ENCODE measurements around the gene SIM2.
"Not testable (repeated sequence)": the region's sequence is repeated elsewhere in the genome, so short reads cannot be mapped to it uniquely, and the experiment has no call there.

SIM2 gene

GRCh38 chr21:36698981-36699545 lies at the start of gene SIM2:
Gene SIM2 (plus strand): TSS chr21:36699115. CDS start chr21:36699747, 632 bp downstream.
- DNase-seq (ENCODE audit: low read depth): no peak

DNA sequence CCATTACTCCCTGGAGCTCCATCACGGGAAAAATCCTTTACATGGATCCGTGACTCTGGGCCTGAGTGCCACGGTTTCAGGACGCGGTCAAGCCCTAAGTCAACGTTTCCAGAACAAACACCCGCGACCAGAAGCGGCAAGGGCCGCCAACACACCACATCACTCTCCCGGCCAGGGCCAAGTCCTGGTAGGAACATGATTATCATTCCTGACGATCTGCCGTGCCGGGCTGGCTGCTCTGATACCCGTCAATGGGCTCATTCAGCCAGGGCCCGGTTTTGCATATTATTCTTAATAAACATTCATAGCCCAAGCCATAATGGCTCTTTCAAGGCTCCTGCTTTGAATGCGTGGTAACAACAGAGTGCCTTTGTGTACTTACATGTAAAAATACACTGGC lies 44.6 kb upstream of the SIM2 start:
- DNase-seq (ENCODE audit: low read depth): no peak

DNA sequence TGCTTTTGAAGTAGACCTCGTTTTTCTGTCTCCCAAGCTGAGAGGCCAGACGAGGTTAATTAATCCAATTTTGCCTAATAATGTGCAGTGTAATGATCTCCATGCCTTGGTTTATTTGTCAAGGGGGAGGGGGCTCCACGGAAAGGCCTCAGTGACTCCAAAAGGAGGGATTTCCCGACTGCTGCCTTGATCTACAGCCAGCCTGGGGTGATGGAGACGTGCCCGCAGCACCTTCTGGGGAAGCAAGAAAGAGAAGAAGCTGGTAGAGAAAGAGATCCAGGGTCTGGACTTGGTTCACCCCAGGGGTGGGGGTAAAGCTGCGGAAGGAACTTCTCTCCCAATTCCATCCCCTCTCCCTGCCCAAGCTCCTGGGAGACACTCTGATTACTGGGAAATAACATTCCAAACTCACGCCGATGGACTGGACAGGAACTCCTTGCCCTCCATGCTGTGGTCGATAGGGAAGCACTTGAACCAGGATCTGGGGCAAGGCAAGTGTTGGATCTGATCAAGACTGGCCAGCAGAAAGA lies 44.1 kb upstream of the SIM2 start:
- no peak for DNase-seq (ENCODE audit: low read depth)

DNA sequence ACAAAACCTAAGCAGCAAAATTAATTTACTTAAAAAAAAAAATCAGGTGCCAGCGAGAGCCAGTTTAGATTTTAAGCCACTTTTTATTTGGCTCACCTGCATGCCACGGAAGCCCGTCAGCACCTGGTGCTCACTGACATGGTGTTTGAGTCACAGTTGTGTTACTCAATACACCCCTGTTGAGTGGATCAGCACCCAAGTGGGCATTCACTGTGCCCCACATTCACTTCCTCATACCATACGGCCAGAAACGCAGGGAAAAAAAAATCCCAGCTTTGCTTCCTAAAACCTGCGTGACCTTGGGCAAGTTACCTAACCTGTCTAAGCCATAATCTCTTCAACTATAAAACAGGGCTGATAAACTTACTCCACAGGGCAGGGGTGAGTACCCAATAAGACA lies 42.8 kb upstream of the SIM2 start:
- DNase-seq (ENCODE audit: low read depth): no peak

DNA sequence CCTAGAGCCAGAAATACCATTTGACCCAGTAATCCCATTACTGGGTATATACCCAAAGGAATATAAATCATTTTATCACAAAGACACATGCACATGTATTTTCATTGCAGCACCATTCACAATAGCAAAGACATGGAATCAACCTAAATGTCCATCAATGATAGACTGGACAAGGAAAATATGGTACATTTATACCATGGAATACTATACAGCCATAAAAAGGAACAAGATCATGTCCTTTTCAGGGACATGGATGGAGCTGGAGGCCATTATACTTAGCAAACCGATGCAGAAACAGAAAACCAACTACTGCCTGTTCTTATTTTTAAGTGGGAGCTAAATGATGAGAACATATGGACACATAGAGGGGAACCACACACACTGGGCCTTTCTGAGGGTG lies 41.6 kb upstream of the SIM2 start:
- not testable (repeated sequence) for DNase-seq (ENCODE audit: low read depth)

DNA sequence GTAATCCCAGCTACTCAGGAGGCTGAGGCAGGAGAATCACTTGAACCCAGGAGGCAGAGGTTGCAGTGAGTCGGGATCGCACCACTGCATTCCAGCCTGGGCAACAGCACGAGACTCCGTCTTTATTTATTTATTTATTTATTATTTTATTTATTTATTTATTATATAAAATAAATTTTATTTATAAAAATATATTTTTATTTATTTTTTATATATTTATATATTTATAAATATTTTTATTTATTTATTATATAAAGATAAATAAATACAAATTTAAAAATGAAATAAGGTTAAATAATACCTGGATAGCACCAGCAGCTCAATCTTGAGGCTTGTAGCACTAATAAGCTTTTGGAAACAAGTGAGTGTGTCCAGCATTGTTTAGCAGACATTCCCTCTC lies 40.9 kb upstream of the SIM2 start:
- DNase-seq (ENCODE audit: low read depth): no peak

- no peak for DNase-seq (ENCODE audit: low read depth)
Observed at GRCh38 chr21:36658926-36659325, 40.0 kb upstream of the SIM2 start.

- DNase-seq (ENCODE audit: low read depth): no peak
Observed at GRCh38 chr21:36661511-36662309, 37.2 kb upstream of the SIM2 start.

DNA sequence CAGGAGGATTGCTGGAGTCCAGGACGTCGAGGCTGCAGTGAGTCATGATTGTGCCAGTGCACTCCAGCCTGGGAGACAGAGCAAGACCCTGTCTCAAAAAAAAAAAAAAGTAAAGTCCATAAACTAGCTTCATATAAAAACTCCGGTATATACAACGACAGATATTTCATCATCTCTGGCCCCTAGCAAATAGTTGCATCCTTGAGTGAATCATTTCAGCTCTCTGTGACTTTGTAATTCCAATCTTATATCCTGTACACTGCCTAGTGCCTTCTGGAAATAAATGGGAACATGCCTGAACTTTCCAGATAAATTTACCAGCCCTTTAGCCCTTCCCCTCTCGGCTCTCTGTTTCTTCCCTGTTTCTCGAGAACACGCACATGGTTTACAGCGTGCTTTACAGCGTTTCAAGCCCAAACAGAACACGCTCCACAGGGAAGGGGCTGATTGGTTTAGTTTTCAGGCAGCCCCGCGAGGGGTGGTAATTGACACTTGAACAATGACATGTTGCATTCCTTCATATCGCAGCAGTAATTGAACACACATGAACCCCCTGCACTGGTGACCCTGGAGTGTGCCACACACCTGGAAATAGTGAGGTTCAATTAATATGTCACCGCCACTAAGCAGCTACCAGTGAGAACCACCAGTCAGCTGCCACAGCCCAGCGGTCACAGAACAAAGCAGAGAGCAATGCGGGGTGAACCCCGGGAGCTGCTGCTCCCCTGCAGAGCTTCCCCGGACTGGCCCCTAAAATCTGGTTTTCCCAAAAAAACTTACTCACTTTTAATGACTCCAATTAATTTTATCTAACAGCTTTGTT lies 35.7 kb upstream of the SIM2 start:
- no peak for DNase-seq (ENCODE audit: low read depth)

DNA sequence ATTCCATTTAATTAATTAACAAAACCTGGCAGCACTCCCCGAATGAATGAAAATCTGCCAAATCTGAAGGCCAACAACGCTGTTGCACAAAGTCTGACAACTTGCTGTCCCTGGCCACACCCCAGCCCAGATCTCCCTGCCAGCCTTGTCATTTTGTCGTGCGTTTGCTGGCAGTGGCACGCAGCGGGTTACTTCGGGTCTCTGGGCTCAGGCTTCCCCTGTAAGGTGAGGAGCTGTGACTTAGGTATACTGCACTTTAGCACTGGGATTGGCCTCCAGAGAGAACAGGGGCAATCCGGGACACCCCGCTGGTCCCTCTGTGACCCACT lies 34.3 kb upstream of the SIM2 start:
- no peak for DNase-seq (ENCODE audit: low read depth)

GRCh38 chr21:36665806-36666205 lies 33.1 kb upstream of the SIM2 start:
- no peak for DNase-seq (ENCODE audit: low read depth)

DNA sequence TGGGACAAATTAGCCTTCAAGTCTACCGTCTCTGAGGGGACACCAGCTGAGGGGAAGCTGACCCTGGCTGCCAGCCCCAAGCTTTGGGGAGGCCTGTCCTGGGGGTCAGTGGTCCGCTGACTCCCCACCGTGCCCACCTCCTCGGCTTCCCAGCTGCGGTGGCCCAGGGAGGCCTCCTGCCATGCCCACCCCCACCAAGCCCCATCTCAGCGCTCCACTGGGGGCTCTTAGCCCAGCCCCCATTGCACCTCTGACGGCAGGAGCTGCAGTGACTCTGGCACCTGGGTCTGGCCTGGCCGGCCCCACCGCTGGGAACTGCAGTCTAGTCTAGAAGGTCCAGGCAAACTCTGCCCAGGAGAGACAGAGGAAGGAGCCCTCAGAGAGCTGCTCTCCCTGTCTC lies 30.2 kb upstream of the SIM2 start:
- no peak for DNase-seq (ENCODE audit: low read depth)

GRCh38 chr21:36671836-36672235 lies 27.1 kb upstream of the SIM2 start:
- DNase-seq (ENCODE audit: low read depth): no peak

DNA sequence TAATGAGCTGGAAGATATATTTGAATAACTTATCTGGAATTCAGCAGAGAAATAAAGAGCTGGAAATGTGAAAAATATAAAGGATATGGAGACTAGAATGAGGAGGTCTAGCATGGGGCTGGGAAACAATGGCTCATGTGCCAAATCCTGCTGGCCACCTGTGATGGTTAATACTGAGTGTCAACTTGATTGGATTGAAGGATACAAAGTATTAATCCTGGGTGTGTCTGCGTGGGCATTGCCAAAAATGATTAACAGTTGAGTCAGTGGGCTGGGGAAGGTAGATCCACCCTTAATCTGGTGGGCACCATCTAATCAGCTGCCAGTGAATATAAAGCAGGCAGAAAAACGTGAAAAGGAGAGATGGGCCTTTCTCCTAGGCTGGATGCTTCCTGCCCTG lies 26.6 kb upstream of the SIM2 start:
- DNase-seq (ENCODE audit: low read depth): not testable (repeated sequence)

DNA sequence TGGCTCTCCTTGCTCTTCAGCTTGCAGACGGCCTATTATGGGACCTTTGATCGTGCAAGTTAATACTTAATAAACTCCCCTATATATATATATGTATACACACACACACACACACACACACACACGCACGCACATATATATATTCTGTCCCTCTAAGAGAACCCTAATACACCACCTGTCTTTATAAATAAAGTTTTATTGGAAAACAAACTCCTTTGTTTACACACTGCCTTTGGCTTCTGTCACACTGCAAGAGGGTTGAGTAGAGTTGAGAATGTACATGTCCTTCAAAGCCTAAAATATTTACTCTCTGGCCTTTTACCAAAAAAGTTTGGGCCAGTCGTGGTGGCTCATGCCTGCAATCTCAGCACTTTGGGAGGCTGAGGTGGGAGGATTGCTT lies 26.2 kb upstream of the SIM2 start:
- DNase-seq (ENCODE audit: low read depth): no peak

- no peak for DNase-seq (ENCODE audit: low read depth)
Observed at GRCh38 chr21:36676039-36676950, 22.6 kb upstream of the SIM2 start.

- no peak for DNase-seq (ENCODE audit: low read depth)
Observed at GRCh38 chr21:36677443-36677842, 21.5 kb upstream of the SIM2 start.

- no peak for DNase-seq (ENCODE audit: low read depth)
Observed at GRCh38 chr21:36678538-36678937, 20.4 kb upstream of the SIM2 start.

- DNase-seq (ENCODE audit: low read depth): no peak
Observed at GRCh38 chr21:36681117-36681631, 17.7 kb upstream of the SIM2 start.

DNA sequence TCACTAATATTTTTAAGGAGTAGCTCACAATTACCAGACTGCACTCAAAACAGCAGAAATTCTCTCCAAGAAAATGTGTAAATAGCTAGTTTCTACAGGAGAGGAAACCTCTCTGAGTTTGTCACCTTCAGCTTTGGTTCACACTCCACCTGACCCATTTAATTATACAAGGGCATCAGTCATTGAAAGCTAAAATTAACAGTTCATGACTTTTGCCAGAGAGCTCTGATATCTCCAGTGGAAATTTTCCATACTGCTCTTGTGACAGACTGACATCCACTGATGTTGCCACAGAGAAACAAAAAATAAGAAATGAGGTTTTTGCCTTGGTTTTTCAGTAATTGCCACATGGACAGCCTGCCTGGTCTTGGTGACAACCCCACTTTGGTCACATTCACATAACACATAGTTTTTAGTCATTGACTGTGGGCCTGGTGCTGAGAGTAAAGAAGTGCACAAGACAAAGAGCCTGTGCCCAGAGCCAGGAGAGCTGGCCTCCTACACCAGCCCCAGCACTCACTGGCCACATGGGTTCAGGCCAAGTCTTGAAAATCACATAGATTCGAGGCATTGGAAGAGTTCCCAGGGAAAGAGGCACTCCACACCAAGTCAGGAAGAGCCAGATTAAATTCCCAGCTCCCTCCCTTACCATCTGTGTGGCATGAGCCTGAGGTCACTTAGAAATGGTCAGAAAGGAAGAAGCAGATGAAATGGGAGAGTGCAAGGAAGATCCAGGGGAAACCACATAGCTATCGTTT lies 13.8 kb upstream of the SIM2 start:
- no peak for DNase-seq (ENCODE audit: low read depth)

DNA sequence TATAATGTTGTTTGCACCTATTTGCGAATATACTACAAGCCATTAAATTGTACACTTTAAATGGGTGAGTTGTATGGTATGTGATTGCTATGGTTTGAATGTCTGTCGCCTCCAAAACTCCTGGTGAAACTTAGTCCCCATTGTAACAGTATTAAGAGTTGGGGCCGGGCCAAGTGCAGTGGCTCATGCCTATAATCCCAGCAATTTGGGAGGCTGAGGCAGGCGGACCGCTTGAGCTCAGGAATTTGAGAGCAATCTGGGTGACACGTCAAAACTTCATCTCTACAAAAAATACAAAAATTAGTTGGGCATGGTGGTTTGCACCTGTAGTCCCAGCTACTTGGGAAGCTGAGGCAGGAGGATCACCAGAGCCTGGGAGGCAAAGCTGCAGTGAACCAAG lies 12.0 kb upstream of the SIM2 start:
- no peak for DNase-seq (ENCODE audit: low read depth)
